NCI-H1105 (cell line): ENCODE data around the gene SFXN4.
"Not testable (repeated sequence)": the region's sequence is repeated elsewhere in the genome, so short reads cannot be mapped to it uniquely, and the experiment has no call there.

Experiments
- DNase-seq: peaks from one replicate; lab custom pipeline; 2025; lab: John Stamatoyannopoulos, UW

Gene SFXN4

DNA sequence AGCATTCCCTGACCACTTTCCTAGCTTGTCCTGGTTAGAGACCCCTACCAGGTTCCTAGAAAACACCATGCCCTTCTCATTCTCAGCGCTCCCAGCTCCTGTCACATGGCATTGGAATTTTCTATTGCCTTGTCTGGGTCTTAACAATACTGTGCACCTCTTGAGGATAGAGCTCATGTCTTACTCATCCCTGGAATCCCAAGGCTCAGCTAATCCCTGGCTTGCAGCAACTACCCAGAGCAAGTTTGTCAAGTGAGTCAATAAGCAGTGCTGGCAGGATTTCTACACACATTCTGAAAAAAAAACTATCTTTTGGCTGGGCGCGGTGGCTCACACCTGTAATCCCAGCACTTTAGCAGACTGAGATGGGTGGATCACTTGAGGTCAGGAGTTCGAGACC is 24.8 kb upstream of the SFXN4 start:
- no peak for DNase-seq

DNA sequence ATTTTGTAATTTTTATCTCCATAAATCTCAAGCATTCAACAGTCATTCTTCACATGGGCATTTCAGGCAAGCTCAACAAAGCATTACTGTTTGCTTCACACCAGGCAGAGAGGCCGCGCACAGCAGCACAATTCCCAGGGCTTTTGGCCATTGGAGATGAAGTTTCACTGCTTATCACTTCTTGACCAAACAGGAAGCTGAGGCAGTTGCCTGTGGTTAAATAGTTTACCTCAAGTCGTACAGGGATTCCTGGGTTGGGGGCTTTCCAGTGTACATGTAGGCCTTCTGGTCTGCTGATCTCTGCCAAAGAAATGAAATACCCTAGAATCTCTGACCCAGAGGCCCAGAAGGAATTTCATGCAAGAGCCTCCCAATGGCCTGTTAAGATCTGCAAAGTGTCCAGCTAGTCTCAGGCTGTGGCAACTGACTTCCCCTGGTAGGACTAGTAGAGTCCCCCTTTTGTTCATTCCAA is 24.3 kb upstream of the SFXN4 start:
- DNase-seq: no peak

DNA sequence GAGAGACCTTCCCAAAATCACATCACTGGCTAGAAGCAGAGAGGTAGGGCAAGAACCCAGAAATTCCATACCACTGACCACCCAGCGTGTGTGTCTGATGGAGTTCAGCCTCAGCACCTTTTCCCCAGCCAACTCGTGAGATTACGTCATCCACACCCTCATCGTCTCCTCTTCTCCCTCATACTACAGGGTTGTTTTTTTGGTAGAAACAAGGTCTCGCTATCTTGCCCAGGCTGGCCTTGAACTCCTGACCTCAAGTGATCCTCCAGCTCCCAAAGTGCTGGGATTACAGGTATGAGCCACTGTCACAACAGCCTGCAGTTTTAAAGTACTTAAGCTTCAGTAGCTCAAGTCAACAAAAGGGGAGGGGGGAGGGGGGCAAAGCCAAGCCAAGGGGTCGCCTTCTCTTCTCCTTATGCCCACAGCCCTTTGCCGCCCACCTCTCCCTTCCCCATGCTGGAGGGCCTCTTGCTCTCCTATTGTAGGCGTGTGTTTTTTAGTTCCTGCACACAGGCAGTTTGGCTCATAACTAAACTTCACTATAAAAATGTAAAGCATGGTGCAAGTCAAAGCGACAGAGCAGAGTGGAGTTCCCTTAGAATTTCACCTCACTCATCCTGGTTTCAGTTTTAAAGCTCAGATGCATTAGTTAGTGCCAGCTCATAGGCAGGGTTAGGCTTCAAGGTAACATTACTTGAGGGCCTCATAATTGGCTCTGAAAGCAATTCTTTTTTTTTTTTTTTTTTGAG is 18.3 kb upstream of the SFXN4 start:
- no peak for DNase-seq

DNA sequence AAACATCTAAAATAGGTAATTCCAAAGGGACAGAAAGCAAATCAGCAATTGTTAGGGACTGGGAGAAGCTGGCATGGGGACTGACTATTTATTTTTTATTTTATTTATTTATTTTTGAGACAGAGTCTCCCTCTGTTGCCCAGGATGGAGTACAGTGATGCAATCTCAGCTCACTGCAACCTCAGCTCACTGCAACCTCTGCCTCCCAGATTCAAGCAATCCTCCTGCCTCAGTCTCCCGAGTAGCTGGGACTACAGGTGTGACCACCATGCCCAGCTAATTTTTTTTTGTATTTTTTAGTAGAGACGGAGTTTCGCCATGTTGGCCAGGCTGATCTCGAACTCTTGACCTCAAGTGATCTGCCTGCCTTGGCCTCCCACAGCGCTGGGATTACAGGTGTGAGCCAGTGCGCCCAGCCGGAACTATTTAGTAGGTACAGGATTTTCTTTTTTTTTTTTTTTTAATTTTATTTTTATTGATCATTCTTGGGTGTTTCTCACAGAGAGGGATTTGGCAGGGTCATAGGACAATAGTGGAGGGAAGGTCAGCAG is 15.4 kb upstream of the SFXN4 start:
- DNase-seq: not testable (repeated sequence)

DNA sequence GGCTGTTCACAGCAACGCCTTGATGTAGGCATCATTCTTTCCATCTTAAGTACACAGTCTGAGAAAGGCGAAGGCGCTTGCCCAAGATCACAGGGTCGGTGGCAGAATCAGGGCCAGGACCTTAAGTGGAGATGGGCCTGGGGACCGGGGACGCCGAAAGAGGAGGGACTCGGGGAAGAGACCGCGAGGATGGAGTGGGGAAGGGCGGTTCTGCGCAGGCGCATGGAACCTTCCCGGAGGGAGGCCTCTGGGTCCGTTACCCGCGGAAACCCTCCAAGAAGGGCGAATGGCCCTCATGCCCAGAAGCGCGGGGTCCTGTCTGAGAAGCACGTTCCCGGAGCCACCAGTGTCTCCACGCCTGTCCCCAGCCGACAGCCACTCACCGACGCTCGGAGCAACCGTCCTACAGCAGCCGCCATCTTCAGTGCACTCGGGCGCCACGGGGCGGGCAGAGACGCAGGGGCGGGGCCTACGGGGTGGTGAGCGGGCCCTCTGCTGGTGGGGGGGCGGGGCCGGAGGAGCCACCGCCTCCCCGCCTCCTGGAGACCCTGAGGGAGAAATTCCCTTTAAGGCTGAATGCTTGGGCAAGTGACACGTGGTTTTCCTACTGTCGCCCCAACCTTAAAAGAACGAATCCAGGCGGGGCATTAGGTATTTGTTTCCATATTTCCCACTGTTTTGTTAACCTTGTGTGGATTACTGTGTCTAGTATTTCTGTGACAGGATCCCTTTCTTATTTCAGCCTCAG is 13.0 kb upstream of the SFXN4 start, which contains the start of gene PRDX3:
Gene PRDX3 (minus strand): TSS at position 441 of the 748 bp plus-strand sequence. CDS start 22 bp downstream, at position 419.
- DNase-seq: peak; percentile 68

DNA sequence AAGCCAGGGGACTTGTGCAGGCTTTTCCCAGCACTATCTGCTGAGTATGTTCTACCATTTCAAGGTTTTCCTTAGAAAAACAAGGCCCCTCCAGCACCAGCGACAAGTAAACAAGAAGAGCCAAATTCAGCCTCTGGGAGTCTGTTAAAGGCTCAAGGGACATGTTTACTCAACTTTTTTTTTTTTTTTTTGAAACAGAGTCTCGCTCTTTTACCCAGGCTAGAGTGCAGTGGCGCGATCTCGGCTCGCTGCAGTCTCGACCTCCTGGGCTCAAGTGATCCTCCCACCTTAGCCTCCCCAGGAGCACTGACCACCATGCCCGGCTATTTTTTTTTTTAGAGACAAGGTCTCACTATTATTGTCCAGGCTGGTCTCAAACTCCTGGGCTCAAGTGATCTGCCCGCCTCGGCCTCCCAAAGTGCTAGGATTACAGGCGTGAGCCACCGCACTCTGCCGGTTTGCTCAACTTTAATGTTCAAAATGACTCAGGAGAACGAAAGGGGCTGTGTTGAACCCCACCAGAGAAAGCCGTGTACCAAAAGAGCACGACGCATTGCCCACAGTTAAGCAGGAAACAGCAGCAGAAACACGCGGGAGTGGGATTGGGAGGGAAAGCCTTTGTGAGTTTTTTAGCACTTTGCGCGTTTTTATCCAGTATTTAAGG is 12.3 kb upstream of the SFXN4 start:
- no peak for DNase-seq

DNA sequence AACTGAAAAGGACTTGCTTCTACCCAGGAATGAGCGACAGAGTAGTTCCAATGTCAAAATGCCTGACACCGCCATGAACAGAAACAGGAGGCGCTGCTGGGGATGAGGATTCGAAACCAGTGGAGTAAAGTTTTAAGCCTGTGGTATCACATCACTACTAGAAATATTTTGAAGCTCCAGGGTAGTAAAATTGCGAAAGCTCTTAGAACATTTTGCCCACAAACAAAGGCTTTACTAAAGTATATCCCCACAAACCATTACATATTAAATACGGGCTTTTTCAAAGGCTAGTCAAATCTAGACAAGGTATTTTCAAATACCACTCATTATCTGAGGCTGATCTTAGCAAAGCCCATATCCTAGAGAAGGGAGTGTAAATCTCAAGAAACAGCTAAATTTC is 10.7 kb upstream of the SFXN4 start:
- DNase-seq: no peak

DNA sequence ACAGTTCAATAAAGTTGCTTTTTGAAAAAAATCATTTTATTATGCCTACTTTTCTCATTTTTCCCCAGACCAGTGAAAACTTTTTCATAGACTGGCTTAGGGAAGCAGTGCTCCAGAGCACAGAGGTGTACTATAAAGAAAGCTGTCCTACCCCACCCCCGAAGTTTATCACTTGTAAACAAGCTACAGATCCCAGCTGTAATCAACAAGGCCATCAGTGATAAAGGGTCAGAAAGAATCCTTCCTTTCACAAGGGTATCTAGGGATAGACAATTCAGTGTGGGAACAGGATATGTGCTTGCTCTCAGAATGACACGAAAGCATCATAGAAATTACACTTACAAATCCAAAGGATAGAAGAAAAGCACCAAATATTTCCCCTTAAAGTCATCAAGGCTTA is 8.6 kb upstream of the SFXN4 start:
- no peak for DNase-seq

DNA sequence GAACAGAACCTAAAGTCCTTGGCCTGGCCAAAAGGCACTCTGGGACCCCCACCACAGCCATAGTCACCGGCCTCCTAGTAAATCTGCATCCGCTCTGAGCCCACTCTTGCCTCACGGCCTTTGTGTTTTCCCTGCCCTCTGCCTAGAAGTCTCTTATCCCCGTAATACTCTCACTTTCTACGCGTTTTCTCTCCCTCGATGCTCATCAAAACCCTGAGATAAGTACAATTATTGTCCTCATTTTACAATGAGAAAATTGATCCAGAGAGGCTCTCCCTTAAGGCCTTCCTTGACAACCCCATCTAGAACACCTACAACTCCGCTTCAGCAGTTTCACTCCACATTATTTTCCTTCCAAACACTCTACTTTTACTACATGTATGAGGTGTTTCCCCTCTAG is 1.5 kb upstream of the SFXN4 start:
- no peak for DNase-seq

DNA sequence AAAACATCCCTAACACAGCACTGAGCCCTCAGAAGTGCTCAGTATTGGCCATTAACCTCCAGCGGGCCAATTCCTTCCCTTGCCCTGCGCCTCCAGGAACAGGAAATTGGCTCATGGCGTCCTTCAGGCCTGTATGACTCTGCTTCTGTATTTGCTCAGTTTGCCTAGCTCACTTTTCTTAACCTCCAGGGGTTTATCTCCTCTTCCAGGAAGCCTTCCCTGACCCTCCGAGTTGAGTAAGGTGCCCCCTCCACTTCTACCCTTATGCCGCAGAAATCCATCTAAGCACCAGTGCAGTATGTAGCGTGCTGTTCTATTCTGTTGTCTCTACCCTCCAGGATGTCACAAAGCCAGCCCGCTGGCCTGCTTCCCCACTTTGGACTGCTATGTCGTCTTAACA is 1.1 kb upstream of the SFXN4 start:
- DNase-seq: no peak

DNA sequence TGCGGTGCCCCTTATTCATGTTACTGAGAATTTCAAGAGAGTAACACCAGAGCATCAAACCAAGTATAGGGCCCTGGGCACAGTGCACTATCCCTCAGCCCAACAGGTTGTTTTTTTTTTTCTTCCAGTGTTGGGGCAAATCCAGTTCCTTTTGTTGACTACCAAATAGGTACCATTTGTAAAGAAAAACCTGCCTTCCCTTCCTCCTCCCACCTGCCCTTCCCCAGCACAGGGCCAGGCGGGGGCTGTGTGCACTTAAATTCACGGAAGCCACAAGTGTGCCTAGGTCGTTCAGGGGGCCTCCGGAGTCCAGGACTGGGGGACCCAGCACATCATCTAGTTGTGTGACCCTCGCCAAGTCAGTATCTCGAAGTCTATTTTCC is 595 bp upstream of the SFXN4 start:
- no peak for DNase-seq

DNA sequence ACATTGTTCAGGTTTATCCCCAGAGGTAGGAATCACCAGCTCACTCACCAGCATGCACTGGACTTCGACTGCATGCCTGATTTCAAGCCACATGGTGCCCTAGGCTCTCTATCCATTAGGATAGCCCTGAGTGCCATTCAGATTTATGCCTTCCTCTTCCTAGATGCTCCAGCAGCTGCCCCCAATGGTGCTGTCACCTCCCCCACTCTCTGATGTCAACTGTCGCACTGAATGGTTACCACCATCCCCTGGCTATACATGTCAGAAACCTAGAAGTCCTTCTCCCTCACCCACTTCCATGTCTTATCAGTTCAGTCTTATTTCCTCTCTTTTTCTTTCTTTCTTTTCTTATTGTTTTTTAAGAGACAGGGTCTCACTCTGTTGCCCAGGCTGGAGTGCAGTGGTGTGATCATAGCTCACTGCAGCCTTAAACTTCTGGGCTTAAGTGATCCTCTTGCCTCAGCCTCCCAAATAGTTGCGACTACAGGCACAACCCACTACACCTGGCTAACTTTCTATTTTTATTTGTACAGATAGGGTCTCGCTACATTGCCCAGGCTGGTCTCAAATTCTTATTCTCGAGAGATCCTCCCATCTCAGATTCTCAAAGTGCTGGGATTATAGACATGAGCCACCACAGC is 2.9 kb downstream of the SFXN4 start:
- no peak for DNase-seq

DNA sequence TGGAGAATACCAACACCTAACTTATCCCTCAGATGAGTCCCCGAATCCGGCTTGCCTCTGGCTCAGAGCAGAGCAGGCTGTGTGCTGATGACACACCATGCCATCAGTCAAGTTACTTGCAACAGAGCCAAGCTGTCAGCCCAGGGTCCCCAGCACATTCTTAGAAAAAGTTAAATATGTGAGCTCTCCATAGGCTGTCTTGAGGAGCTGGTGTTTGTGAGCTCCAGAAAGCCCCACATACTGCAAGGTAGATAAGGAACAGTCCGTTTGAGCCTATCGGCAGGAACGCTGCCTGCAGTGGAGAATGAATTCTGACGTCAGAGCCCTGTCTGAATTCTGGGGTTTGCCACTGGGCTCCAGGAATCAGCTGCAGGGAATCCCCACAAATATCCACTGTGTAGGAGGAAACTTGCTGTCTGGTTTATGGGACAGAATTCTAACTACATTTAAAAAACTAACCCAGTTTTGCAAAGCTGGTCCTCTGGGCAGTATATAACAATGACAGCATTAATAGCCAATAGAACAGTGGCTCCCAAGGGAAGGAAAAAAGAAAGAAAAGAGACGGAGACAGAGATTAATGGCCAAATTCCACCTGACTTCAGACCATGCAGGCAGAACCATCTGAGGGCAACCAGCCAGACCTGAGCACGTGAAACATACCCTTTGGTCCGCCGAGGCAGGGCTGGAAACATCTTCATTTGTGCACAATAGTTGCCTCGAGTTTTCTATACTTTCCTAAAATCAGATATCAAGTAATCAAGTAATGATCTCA is 3.6 kb downstream of the SFXN4 start:
- no peak for DNase-seq

DNA sequence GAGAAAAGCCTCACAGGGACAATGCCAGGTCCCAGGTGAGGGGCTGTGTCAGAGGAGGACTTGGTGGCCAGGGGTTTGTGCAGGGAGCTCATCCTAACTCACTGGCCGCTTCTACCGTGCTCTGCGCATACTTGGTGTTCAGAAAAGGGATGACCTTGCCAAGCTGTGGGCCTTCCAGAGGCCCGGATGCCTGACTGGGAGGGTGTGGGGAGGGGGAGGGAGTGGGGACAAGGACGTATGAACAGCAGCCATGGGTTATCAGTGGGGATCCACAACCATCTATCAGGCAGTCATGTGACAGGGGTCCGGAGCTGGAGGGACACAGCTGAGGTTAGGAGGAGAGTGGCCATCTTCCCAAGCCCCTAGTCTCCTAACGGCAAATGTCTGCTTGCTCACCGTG is 6.2 kb downstream of the SFXN4 start:
- no peak for DNase-seq

DNA sequence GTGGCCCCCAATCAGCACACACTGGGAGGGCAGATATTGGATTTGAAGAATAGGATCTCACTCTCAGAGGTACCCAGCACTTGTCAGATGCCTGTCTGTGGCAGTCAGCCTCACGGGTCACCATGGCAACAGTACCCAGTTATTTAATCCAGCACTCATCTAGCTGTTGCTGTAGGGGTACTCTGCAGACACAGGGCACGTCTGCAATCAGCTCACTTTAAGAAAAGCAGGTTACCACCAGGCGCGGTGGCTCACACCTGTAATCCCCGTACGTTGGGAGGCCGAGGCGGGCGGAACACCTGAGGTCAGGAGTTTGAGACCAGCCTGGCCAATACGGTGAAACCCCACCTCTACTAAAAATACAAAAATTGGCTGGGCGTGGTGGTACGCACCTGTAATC is 11.9 kb downstream of the SFXN4 start:
- DNase-seq: no peak

DNA sequence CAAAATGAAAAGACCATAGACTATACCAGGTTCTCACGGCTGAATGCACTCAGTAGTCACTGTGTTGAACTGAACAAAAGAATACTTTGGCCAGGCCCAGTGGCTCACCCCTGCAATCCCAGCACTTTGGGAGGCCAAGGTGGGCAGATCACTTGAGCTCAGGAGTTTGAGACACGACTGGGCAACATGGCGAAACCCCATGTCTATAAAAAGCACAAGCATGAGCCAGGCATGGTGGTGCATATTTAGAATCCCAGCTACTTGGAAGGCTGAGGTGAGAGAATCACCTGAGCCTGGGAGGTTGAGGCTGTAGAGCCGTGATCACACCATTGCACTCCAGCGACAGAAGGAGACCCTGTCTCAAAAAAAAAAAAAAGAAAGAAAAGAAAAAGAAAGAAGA is 12.5 kb downstream of the SFXN4 start:
- DNase-seq: no peak

DNA sequence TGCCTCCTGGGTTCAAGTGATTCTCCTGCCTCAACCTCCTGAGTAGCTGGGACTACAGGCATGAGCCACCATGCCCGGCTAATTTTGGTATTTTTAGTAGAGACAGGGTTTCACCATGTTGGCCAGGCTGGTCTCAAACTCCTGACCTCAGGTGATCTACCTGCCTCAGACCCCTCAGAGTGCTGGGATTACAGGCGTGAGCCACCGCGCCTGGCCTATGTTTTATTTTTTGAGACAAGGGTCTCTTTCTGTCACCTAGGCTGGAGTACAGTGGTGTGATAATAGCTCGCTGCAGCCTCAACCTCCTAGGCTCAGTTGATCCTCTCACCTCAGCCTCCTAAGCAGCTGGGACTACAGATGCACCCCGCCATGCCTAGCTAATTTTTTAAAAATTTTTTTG is 13.9 kb downstream of the SFXN4 start:
- not testable (repeated sequence) for DNase-seq

DNA sequence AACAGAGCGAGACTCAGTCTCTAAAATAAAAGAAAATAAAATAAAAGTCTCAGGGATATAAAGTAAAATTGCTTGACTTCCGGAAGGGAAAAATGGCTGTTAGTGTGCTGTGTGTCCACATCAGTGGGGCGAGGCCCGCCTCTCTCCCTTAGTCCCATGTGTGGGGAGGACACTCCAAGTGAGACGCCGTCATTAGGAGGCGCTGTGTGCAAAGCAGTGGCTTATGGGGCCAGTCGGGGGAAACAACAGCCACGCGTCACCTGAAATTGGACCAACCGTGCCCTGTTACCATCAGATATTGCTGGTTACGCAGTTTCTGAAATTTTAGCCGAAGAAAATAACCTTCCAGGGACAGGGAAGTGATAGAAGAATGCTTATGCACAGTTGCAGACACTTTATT is 15.8 kb downstream of the SFXN4 start:
- DNase-seq: no peak

DNA sequence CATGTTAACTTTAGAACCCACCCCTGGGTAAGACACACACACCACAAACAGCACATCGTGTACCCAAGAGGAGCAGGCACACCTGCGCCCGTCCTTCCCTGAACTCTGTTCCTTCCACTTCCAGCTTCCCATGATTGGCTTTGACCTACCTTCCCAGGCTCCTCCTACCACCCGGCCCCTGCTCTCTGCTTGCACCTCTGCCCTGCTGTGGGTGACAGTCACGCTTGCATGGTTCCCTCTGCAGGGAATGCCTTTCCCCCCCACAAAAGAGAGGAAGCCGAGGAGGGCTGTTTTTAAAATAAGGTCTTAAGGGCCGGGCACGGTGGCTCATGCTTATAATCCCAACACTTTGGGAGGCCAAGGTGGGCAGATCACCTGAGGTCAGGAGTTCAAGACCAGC is 16.4 kb downstream of the SFXN4 start:
- no peak for DNase-seq

DNA sequence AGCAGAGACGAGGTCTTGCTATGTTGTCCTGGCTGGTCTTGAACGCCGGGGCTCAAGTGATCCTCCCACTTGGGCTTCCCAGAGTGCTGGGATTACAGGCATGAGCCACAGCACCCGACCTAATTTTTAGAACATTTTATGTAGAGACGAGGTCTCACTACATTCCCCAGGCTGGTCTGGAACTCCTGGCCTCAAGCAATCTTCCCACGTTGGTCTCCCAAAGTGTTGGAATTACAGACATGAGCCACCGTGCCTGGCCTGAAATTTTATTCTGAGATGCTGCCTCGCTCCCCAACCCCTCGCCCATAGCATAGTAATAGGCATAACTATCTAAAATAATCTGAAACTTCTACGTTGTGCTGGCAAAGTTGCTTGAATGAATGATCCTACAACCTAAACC is 21.9 kb downstream of the SFXN4 start:
- no peak for DNase-seq

DNA sequence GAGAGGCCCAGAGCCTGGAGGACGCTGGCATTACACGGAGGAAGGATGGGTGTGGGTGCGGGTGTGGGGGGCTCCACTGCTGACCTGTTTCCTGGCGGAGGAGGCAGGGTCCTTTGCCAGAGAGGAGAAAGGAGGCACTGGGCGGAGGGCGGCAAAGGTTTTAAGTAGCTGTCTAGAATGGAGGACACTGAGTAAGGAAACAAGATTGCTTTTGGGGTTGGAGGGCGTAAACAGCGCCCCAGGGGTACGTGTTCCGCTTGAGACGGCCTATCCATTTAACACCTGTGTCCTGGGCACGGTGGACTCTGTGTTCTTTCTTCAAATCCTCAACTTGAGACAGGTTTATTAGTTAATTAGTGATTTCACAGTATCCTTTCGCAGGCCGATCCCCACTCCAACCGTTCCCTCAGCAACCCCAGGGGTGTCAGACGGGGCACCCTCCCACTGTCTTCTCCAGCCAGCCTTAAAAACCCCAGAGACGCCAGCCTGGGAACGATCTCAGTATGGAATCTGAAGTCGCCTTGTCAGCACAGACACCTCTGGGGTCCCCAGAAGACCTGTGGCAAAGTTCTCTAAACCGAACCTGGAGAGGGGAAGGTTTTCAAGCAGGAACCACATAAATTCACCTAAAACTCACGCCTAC is 24.8 kb downstream of the SFXN4 start:
- no peak for DNase-seq
